Glomerular visceral epithelial cell (primary cell): ENCODE data around the gene GSTM1.
"Not testable (repeated sequence)": the region's sequence is repeated elsewhere in the genome, so short reads cannot be mapped to it uniquely, and the experiment has no call there.

Experiments
- DNase-seq: peaks from one replicate; pipeline ENCODE4 v3.0.0-alpha.2; 2016; ENCODE audit errors: extremely low spot score

Gene GSTM1

GRCh38 chr1:109659997-109660690 is 27.5 kb upstream of the GSTM1 start:
- peak; percentile 80 for DNase-seq

- not testable (repeated sequence) for DNase-seq
Measured at GRCh38 chr1:109660691-109661026, 27.0 kb upstream of the GSTM1 start.

- DNase-seq, result no peak
Measured at GRCh38 chr1:109661391-109661790, 26.2 kb upstream of the GSTM1 start.

- no peak for DNase-seq
Measured at GRCh38 chr1:109664671-109665070, 22.9 kb upstream of the GSTM1 start.

GRCh38 chr1:109667452-109668122 is 20.0 kb upstream of the GSTM1 start, which contains the start of gene GSTM2:
TSS of gene GSTM2 (plus strand) at chr1:109668057. CDS start at chr1:109668116, 59 bp downstream.
- DNase-seq, result no peak

- no peak for DNase-seq
Measured at GRCh38 chr1:109668123-109668775, 19.4 kb upstream of the GSTM1 start.

- DNase-seq, result no peak
Measured at GRCh38 chr1:109669246-109669948, 18.2 kb upstream of the GSTM1 start.

GRCh38 chr1:109669949-109670302 is 17.7 kb upstream of the GSTM1 start:
- DNase-seq, result not testable (repeated sequence)

GRCh38 chr1:109671067-109671466 is 16.6 kb upstream of the GSTM1 start:
- DNase-seq, result no peak

- DNase-seq, result not testable (repeated sequence)
Measured at GRCh38 chr1:109673861-109674260, 13.8 kb upstream of the GSTM1 start.

GRCh38 chr1:109676683-109677381 is 10.8 kb upstream of the GSTM1 start:
- not testable (repeated sequence) for DNase-seq

GRCh38 chr1:109677459-109677858 is 10.2 kb upstream of the GSTM1 start:
- DNase-seq, result no peak

GRCh38 chr1:109678637-109679036 is 9.0 kb upstream of the GSTM1 start:
- DNase-seq, result not testable (repeated sequence)

GRCh38 chr1:109684777-109685176 is 2.8 kb upstream of the GSTM1 start:
- DNase-seq, result not testable (repeated sequence)

GRCh38 chr1:109685399-109685798 is 2.2 kb upstream of the GSTM1 start:
- DNase-seq, result not testable (repeated sequence)

- DNase-seq, result not testable (repeated sequence)
Measured at GRCh38 chr1:109685890-109686289, 1.7 kb upstream of the GSTM1 start.

GRCh38 chr1:109687109-109687508 is 508 bp upstream of the GSTM1 start:
- DNase-seq, result not testable (repeated sequence)

GRCh38 chr1:109689844-109690405 is 2.3 kb downstream of the GSTM1 start:
- no peak for DNase-seq

GRCh38 chr1:109691759-109692158 is 4.1 kb downstream of the GSTM1 start:
- no peak for DNase-seq

GRCh38 chr1:109694400-109694799 is 6.8 kb downstream of the GSTM1 start:
- DNase-seq, result not testable (repeated sequence)

- DNase-seq, result not testable (repeated sequence)
Measured at GRCh38 chr1:109695138-109695537, 7.5 kb downstream of the GSTM1 start.
